ENCODE measurements around the gene ING3.
"Not testable (repeated sequence)": the region's sequence is repeated elsewhere in the genome, so short reads cannot be mapped to it uniquely, and the experiment has no call there.

ING3 gene

GRCh38 chr7:121003986-121004685, 53.6 kb downstream of the ING3 start:
- DNase-seq = no peak

GRCh38 chr7:121005058-121005457, 54.5 kb downstream of the ING3 start:
- not testable (repeated sequence) for DNase-seq

DNA sequence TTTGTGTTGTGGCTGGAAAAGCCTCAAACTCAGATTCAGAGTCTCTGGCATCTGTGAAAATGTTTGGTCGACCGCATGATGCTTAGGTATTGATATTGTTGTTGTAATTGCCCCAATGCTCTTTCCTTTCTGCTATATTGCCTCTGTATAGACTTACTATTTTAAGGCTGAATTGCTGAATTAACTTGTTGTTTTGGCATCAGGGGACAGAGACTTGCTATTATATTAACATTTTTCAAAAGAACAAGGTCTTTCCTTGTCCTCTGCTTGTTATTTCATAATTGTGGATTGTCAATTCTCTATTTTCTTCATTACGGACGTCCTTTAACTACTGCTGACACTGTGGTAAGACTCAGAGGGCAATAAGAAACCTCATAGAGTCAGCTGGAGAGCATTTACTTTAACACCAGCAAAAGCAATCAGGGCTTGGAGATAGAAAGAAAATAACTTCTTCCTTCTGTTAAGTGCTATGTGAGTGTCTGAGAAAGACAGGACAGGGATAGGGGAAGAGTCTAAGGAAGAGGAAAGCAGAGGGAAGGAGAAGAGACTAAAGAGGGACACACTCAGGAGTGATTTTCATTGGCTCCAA, 55.5 kb downstream of the ING3 start:
- DNase-seq = no peak

DNA sequence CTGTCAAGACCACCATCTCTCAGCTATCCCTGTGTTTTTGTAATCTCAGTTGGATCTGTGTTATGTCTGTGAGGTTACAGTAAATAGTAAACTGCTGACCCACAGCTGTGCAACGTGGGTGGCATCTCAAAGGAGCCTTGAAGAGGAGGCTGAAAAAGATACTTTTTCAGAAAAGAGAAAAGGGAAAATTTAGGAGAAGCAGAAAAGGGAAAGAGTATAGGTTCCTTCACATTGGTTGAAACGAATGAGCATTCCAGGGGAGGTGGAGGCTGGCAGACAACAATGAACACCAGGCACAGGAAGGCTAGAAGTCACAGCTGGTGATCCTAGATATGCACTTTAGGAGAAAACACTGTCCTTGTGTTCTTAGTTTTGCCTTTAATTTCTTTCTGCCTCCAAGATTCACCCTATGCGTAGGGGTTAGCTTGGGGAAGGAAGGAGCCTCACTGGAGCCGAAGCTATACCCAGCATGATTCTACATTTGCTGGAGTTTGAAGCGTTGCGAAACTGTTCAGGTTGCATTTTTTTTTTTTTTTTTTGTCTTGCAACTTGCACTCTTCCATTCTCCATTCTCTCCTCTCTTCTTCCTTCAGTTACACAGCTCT, 56.2 kb downstream of the ING3 start:
- DNase-seq = no peak

DNA sequence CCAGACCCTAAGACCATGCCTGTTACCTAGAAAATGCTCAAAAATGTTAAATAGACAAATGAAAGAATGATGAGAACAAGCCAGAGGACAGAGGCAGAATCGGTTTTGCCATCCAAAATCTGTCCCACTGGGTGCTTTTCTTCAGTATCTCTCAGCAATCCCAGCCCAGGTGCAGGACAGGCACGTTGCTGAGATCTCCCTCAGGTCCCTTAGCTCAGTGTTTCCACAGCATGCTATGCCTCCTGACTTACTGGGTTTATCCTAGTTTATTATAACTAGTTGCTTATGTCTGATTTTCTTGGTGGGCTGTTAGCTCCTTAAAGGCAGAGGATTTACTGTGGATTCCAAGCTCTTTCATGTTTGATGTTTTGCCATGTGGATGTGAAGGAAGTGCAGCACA, 58.2 kb downstream of the ING3 start:
- no peak for DNase-seq

GRCh38 chr7:121011401-121011800, 60.8 kb downstream of the ING3 start:
- no peak for DNase-seq

DNA sequence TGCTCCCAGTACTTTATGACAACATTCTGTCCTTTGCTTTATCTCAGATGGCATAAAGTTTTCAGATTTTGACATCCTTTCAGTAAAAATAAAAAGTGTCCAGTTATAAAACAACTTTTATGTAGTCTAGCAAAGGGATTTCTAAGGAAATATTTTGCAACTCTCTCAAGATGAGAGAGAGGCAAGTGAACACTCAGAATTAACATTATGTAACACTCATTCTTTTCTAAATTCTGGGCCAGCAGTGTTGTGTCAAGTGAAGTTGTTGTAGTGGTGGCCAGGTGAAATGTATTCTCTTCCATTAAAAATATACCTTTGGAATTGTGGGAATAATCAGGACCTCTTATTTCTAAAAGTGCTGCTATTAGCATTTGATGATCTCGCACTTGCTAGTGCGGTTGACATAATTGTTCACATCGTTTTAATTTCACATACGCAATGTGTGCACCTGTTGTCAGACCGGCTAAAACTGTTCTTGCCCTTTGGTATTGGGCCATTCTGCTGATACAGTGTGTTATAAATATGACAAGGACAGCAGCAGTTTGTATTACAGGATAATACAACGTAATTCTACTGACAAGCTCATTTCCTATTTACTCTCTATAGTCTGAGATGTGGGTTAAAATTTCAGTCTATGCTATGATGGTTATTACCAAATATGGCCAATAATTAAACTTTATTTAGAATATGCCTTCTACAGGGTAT, 61.7 kb downstream of the ING3 start:
- no peak for DNase-seq

DNA sequence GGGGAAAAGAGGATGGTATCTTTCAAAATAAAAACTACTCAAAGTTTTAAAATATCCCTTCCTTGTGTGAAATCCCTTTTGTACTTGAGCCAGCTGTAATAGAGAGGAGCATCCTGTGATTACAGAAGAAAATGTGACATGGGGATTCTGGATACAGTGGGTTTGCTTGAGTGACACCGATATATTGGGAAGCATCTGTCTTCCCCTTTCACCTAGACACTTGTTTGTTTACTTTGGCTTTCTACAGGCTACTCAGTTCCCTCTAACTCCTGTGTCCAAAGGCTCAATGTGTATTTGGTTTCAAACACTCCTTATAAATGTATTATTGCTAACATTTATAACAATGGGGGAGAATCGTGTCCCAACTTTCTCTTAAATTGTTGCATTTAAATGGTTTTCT, 62.3 kb downstream of the ING3 start:
- no peak for DNase-seq

GRCh38 chr7:121015560-121015959, 65.0 kb downstream of the ING3 start:
- DNase-seq = no peak

- no peak for DNase-seq
Measured at GRCh38 chr7:121016966-121017365, 66.4 kb downstream of the ING3 start.

DNA sequence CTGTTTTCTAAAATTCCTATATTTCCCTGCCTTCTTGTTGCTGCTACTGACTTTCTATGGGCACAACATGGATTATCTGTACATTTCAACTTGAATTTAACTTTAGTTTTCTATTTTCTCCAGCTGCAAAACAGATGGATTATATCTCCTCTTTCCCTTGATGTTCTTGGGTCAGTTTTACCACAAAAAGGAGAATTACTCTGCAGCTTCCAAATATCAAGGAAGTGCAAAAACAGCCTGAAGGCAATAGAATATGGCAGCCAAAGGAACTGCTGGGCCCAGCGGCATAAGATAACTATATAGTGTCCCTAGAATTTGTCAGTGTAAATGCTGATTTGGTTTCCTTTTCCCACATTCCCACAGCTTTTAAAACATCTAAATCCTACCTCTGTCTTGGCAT, 67.0 kb downstream of the ING3 start:
- DNase-seq = no peak

DNA sequence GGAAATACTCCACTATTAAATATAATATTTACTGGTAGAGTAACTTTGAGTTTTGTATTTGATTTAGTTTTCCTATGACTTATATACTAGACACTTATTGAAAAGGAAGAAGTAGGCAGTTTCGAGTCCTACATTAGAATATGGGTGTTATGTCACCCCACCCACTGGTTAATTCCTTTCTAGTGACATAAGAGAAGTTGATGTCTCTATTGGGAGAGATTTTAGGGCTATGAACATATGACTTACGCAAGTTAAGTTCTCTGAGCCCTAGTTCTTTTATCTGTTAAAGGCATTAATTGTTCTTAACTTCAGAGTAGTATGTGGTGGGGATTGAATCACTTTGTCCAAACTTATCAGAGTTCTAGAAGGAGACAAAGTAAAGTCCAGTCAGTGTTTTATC, 68.4 kb downstream of the ING3 start:
- no peak for DNase-seq

- no peak for DNase-seq
Measured at GRCh38 chr7:121020249-121020988, 69.8 kb downstream of the ING3 start.

DNA sequence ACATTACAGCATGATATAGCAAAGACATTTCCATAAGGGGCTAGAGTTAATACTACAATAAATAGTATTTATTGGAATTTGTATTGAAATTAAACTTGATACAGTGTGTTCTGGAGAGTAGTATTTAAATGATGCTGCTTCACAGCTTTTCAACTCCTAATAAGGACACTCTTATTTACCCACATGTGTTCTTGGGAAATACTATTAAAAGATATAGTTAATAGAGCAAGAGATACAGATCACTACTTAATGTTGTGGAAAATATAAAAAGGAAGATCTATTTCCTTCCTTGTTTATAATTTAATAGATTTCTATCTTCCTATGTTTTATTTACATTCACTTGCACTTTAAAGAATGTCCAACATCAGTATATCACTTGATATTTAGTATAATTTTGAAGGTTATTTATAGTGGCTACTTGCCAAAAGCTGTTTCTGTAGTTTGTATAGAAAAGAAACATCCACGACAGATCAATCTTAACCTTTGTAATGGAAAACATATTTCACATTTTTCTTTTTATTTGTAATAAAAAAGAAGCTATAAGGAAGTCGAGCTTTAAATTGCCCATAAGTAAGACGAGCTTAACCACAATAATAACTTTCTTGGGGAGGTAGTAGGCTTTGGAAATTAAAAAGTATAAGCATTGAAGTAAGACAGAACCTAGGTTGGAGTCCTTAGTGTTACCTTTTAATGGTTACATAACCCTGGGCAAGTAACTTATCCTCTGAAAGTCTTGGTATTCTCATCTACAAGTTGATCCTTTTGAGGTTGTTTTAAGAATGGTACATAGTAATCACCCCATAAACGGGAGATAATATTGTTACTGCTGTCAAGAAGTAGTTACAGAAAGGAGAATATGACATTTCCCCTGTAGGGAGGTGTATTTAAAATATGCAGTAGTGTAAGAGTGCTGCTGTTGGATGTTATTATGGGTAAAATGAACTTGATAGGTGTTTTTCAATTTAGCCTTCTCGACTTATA, 70.7 kb downstream of the ING3 start:
- no peak for DNase-seq

GRCh38 chr7:121023194-121023593, 72.6 kb downstream of the ING3 start:
- no peak for DNase-seq

GRCh38 chr7:121023683-121024511, 73.3 kb downstream of the ING3 start:
- no peak for DNase-seq

DNA sequence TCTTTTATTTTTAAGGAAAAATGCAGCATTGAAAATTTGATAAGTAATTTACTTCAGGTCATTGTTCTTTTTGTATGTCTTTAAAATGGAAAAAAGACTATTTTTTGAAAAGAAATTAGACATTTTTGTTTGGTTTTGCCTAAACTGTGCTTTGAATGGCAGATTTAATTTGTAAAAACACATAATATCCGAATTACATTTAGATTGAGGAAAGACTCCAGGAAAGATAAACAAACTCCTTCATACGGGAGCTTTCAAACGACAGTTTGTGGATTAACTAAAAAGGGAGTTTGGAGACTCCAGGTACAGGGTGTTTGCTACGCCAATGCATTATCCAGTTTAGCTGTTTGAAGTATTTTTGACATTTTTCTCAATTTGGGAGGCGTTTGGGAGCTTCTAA, 74.0 kb downstream of the ING3 start:
- DNase-seq = no peak

DNA sequence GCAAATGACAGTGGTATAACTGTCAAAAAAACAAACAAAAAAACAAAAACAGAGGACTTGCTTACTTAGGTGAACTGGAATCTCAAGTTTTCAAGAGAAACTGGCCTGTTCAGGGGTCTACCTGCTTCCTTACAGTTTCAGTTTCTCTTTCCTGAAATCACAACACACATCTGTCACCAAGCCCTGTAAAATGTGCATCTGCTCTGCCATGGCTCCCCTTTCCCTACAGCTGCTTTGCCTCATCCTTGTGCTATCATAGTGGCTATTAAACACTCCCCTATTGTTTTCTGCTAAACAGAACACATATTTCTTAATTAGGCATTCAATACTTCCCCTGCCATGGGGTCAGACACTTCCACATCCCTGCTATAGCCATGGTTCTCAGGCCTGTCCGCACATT, 75.6 kb downstream of the ING3 start:
- DNase-seq = no peak

- no peak for DNase-seq
Measured at GRCh38 chr7:121026577-121027111, 76.1 kb downstream of the ING3 start.
